Cardiac fibroblast (primary cell): ENCODE results near the gene CST7.

Experiments
- DNase-seq, 2 donors: peaks; one replicate each; pipeline versions ENCODE4 v3.0.0 to v3.0.0-alpha.2; 2010; ENCODE audit warnings: low read depth in 2 of 2
- H3K4me3 ChIP-seq, 2 donors: replicated peaks in 1 of 2; 1 replicate in 1 of 2; 2 replicates in 1 of 2; pipeline ENCODE4 v1.5.1; 2011; ENCODE audit warnings: low read depth in 2 of 2, low read length in 2 of 2, mild to moderate bottlenecking in 2 of 2, moderate library complexity in 1 of 2
- CTCF ChIP-seq: IDR thresholded peaks from one replicate; pipeline ENCODE4 v1.5.1; 2011; ENCODE audit warnings: low read depth, mild to moderate bottlenecking, low read length, inconsistent platforms

Gene CST7

DNA sequence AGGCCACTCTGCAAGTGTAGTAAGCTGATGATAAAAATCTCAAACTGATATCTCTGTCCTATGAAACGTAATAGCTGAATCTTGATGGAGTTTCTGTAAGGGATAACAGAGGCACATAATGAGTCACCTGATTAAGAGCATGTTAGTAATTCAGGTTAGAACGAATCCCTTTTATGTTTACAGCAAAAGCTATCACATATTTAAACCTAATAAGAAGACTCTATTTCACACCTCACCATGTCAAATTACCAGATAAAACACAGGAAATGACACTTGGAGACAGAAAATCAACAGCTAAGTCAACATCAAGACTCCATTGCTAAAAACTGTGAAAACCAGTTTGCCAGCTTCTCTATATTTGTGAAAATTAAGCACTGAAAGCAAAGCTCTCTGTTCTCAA lies 11.8 kb downstream of the CST7 start:
- TF ChIP-seq CTCF: no peak
- no peak for DNase-seq
- no peak overlapping the region for H3K4me3 ChIP-seq

GRCh38 chr20:24961384-24962181 lies 12.5 kb downstream of the CST7 start:
- no peak for TF ChIP-seq CTCF

DNA sequence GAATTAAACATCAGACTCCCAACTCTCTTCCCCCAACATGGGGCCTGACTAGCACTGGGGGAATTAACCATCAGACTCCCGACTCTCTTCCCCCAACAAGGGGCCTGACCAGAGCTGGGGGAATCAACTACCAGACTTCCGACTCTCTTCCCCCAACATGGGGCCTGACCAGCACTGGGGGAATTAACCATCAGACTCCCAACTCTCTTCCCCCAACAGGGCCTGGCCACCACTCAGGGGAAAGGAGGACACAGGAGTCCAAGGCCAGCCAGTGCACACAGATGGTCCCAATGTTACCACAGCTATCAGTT lies 13.1 kb downstream of the CST7 start:
- no peak for DNase-seq
- no peak for TF ChIP-seq CTCF
- no peak overlapping the region for H3K4me3 ChIP-seq

More at GRCh38 chr20:24961384-24962181, 12.5 kb downstream of the CST7 start:
- no peak for DNase-seq
- no peak overlapping the region for H3K4me3 ChIP-seq

GRCh38 chr20:24962510-24962909 lies 13.4 kb downstream of the CST7 start:
- no peak for TF ChIP-seq CTCF
- no peak for DNase-seq
- no peak overlapping the region for H3K4me3 ChIP-seq

GRCh38 chr20:24963672-24964505 lies 14.8 kb downstream of the CST7 start:
- no peak overlapping the region for H3K4me3 ChIP-seq
- DNase-seq: no peak
- TF ChIP-seq CTCF: no peak

DNA sequence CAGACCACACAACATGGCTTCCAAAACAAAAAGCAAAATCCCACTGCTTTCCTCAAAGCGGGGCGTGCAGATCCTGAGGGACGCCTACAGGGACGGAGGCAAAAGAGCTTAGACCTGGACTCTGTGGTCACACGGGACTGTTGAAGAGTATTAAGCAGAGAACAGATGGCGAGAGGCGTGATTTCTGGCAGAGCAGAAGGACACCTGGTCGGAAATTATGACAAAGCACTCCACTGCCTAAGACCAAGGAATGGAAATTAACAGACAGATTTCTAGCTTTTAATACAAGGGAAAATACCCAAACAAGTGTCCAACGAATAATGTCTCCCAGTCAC lies 15.4 kb downstream of the CST7 start:
- H3K4me3 ChIP-seq: no peak overlapping the region
- DNase-seq: no peak
- no peak for TF ChIP-seq CTCF
